Heart left ventricle (tissue), 16 donors: ENCODE results near the gene CRYGB. TPM values are rescaled to one million over a fixed set of nuclear protein-coding genes. Genes with fewer than 3 reads are reported as not detected.
A peak's percentile ranks its signal among the peaks of the same experiment; 100 is the strongest.
"Not testable (repeated sequence)": the region's sequence is repeated elsewhere in the genome, so short reads cannot be mapped to it uniquely, and the experiment has no call there.

Source experiments
- ATAC-seq, 4 donors: fragments of 200-7000 bp; cut with Tn5 transposase; one replicate each; pipeline ENCODE4 v1.9.1; 2020 to 2022; ENCODE audit warnings: moderate library complexity in 4 of 4, mild to moderate bottlenecking in 3 of 4, moderate number of reproducible peaks in 1 of 4
- DNase-seq, 5 donors: peaks; one replicate each; pipeline ENCODE4 v3.0.0-alpha.2; 2020
- H3K27ac ChIP-seq, 12 donors: fragments of 200-600 bp; sonication (generic) in 4 of 12; one replicate each; pipeline versions ENCODE4 v1.5.0 to v1.8.0; 2016 to 2022; ENCODE audit warnings: mild to moderate bottlenecking in 2 of 12
- H3K27me3 ChIP-seq, 9 donors: fragments of 200-600 bp; sonication (generic) in 2 of 9; one replicate each; pipeline versions ENCODE4 v1.5.1 to v1.8.0; 2016 to 2022; ENCODE audit warnings: mild to moderate bottlenecking in 3 of 9
- H3K36me3 ChIP-seq, 9 donors: fragments of 200-600 bp; sonication (generic) in 2 of 9; one replicate each; pipeline versions ENCODE4 v1.5.0 to v1.8.0; 2018 to 2022; ENCODE audit warnings: mild to moderate bottlenecking in 2 of 9
- H3K4me1 ChIP-seq, 12 donors: fragments of 200-600 bp; sonication (generic) in 4 of 12; one replicate each; pipeline versions ENCODE4 v1.5.0 to v1.8.0; 2016 to 2022; ENCODE audit warnings: mild to moderate bottlenecking in 3 of 12
- H3K4me3 ChIP-seq, 12 donors: fragments of 200-600 bp; sonication (generic) in 4 of 12; one replicate each; pipeline versions ENCODE4 v1.5.0 to v1.8.0; 2017 to 2022; ENCODE audit warnings: mild to moderate bottlenecking in 9 of 12, moderate library complexity in 4 of 12
- H3K9me3 ChIP-seq, 12 donors: fragments of 200-600 bp; sonication (generic) in 4 of 12; one replicate each; pipeline versions ENCODE4 v1.5.0 to v1.8.0; 2016 to 2022; ENCODE audit warnings: mild to moderate bottlenecking in 1 of 12
- CTCF ChIP-seq, 12 donors: fragments of 200-600 bp; sonication (generic) in 4 of 12; IDR thresholded peaks; one replicate each; pipeline versions ENCODE4 v1.5.0 to v1.8.0; 2018 to 2022; ENCODE audit warnings: antibody characterized with exemption in 12 of 12, mild to moderate bottlenecking in 5 of 12
- POLR2A ChIP-seq, 2 donors: fragments of 450-650 bp; IDR thresholded peaks; one replicate each; pipeline ENCODE4 v1.6.1; 2017; ENCODE audit warnings: antibody characterized with exemption in 2 of 2, mild to moderate bottlenecking in 2 of 2, moderate library complexity in 2 of 2
- WGBS, 4 donors: extraction: QIAGEN DNeasy Blood & Tissue Kit in 2 of 4; methylation state at CpG; one replicate each; pipeline versions ENCODE4 v1.1.5 to v1.1.7; 2013 to 2018; 5-methylcytosine and 5-hydroxymethylcytosine counted together
- intact Hi-C, 10 donors: fragments of 100-400 bp; cut with DNase I; formaldehyde crosslinking; loops; one replicate each; pipeline versions ENCODE4 v1.11.1 to v1.14.2; 2022
- polyA plus RNA-seq, 2 donors: library from polyadenylated mRNA; stranded (reverse); fragments of 200-250 nt; gene quantifications; one replicate each; pipeline ENCODE4 v1.2.3, GENCODE V29; 2013
- total RNA-seq, 9 donors: library from RNA; depleted of rRNA in 2 of 9; stranded (reverse); fragments of >200 nt in 2 of 9; fragmentation: NEBNext Ultra II Directional in 3 of 9; extraction: Animal tissue kit (Norgen Biotek cat#: 25700) in 3 of 9; gene quantifications; one replicate each; pipeline versions ENCODE4 v1.1.0 to v1.2.4, GENCODE V29; 2016 to 2023
- donor health status: ischemic (EF 13 %, LVEDD 7.1; RV severe dilation, severe dysfunction).
- donor health status: healthy with polysubstance abuse.
- donor health status: DM: no; HTN: yes; CAD: no.
- donor health status: DM: no; HTN: no; CAD: no.
- donor health status: ischemic (EF 25% LVEDD 6.9; RV normal size, moderate dysfunction).
- donor health status: ischemic (EF 25% LVEDD 5.7; RV mildly dilated, moderate dysfunction).
- donor health status: healthy.
- donor health status: DM: yes; HTN: yes; CAD: no.
- donor health status: ischemic (EF 35%, LVEDD 5.7; RV mildly dilated, moderate dysfunction).
- donor health status: nonischemic (EF 11% LVEDD 7.7; RV severe dilation, severe dysfunction).
- donor health status: DM: yes; HTN: yes; CAD: no.
- donor health status: PGD.
- donor health status: ischemic (EF 29% LVEDD 5.4; RV normal size, mild dysfunction).
- donor health status: nonischemic (EF 23%, LVEDD 6.1; RV moderate dilation, normal function).

CRYGB gene
- total and polyA plus RNA-seq, 11 donors = not detected

GRCh38 chr2:208103616-208104015 lies 42.3 kb downstream of the CRYGB start:
- peaks cover 0 to 9% (median 0%) of the 10 kb centered on the region in 9 donors for H3K27me3 ChIP-seq
- intact Hi-C loops = no loop called here
- WGBS, 4 donors = 69 to 84% (median 73%) methylated on average over 3 of the region's 3 CpGs
- TF ChIP-seq POLR2A (IDR thresholded peaks at IDR 0.05) (no peak), CTCF (IDR thresholded peaks at IDR 0.05) (no peak)
- H3K4me3 ChIP-seq = no peak overlapping the region
- H3K27ac ChIP-seq = no peak overlapping the region
- H3K4me1 ChIP-seq = no peaks in the 10 kb centered on the region
- no peaks in the 10 kb centered on the region for H3K9me3 ChIP-seq
- H3K36me3 ChIP-seq = no peaks in the 10 kb centered on the region
- no peak for DNase-seq
- no peak for ATAC-seq

DNA sequence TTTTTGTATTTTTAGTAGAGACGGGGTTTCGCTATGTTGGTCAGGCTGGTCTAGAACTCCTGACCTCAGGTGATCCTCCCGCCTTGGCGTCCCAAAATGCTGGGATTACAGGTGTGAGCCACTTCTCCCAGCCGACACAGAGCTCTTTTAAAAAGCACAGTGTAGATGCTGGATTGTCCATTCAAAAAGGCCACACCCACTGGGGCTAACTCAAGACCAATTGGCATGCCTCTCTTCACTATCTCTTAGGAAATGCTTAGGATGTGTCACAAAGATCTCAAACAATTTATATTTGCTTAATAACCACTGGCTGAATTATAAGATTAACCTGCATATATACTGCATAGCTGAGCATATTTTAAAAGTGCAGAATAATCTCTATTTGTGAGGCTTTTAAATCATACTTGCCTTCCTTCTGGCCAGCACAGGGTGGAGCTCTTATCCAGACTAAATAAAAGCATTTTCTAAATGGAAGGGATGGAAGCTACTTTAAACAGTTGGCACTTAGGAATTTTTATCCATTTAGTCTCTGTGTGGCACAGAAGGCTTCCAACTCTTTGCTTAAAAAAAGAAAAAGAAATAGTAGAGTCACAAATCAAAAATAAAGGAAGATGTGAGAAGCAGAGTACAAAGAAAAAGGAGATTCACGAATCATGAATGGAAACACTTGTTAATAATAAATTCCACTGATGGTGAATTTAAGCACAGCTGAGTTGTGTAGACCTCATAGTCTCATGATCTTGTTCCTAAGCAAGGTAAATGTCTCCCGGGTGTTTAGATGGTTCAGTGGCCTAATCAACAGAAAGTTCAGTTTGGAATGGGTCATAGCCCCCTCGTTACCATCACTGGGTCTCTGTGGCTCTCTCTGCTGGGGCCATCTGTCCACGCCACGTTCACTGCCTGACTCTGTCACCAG lies 44.0 kb downstream of the CRYGB start:
- H3K4me1 ChIP-seq = peaks cover 0 to 11% (median 0%) of the 10 kb centered on the region in 12 donors
- no peaks in the 10 kb centered on the region for H3K9me3 ChIP-seq
- TF ChIP-seq CTCF (IDR thresholded peaks at IDR 0.05) (peak in 5 of 12 donors; percentile 10 to 30 (median 26)), POLR2A (IDR thresholded peaks at IDR 0.05) (no peak)
- no peak overlapping the region for H3K27ac ChIP-seq
- 39 to 57% (median 43%) methylated on average over 10 of the region's 10 CpGs for WGBS, 4 donors
- peaks cover 0 to 5% (median 0%) of the 10 kb centered on the region in 9 donors for H3K27me3 ChIP-seq
- intact Hi-C loops = no loop called here
- no peaks in the 10 kb centered on the region for H3K36me3 ChIP-seq
- DNase-seq (no peak), ATAC-seq (peak in 2 of 4 donors; percentile 42 to 47)
- no peak overlapping the region for H3K4me3 ChIP-seq

- TF ChIP-seq CTCF (IDR thresholded peaks at IDR 0.05) (no peak), POLR2A (IDR thresholded peaks at IDR 0.05) (no peak)
Measured at GRCh38 chr2:208099682-208100470, 46.1 kb downstream of the CRYGB start.

DNA sequence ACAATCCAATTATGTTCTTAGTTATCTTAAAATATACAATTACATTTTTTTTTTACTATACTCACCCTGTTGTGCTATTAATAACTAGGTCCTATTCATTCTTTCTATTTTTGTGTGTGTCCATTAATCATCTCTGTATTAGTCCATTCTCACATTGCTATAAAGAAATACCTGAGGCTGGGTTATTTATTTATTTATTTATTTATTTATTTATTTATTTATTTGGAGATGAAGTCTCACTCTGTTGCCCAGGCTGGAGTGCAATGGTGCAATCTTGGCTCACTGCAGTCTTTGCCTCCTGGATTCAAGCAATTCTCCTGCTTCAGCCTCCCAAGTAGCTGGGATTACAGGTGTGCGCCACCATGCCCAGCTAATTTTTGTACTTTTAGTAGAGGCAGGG lies 47.3 kb downstream of the CRYGB start:
- H3K9me3 ChIP-seq, H3K4me3 ChIP-seq, H3K27me3 ChIP-seq, DNase-seq, ATAC-seq, H3K27ac ChIP-seq, H3K36me3 ChIP-seq, intact Hi-C loops: not testable (repeated sequence)
- 96 to 100% (median 98%) methylated on average over 1 of the region's 1 CpG for WGBS, 4 donors
- peaks cover 0 to 12% (median 0%) of the 10 kb centered on the region in 12 donors for H3K4me1 ChIP-seq

More at GRCh38 chr2:208099682-208100470, 46.1 kb downstream of the CRYGB start:
- H3K9me3 ChIP-seq = no peaks in the 10 kb centered on the region
- no peaks in the 10 kb centered on the region for H3K27me3 ChIP-seq
- intact Hi-C loops = no loop called here
- H3K36me3 ChIP-seq = no peaks in the 10 kb centered on the region
- H3K27ac ChIP-seq = no peak overlapping the region
- DNase-seq (no peak), ATAC-seq (no peak)
- H3K4me3 ChIP-seq = no peak overlapping the region
- peaks cover 0 to 12% (median 0%) of the 10 kb centered on the region in 12 donors for H3K4me1 ChIP-seq
- 74 to 88% (median 78%) methylated on average over 13 of the region's 13 CpGs for WGBS, 4 donors
